Mucosa of gallbladder (tissue), 1 donor: ENCODE results near the gene SERPINA4. TPM values are rescaled to one million over a fixed set of nuclear protein-coding genes. Genes with fewer than 3 reads are reported as not detected.
A peak's percentile ranks its signal among the peaks of the same experiment; 100 is the strongest.
"Not testable (repeated sequence)": the region's sequence is repeated elsewhere in the genome, so short reads cannot be mapped to it uniquely, and the experiment has no call there.

Source experiments
- DNase-seq: peaks from one replicate; pipeline ENCODE4 v3.0.0-alpha.2; 2020; ENCODE audit warnings: low spot score
- total RNA-seq: library from RNA; stranded (reverse); gene quantifications from one replicate; pipeline ENCODE4 v1.2.1, GENCODE V29; 2021
- donor health status: DM: no; HTN: no; CAD: no.

Gene SERPINA4
- total RNA-seq, 1 donor from 2014 or later, result 133 TPM

- DNase-seq, result no peak
Observed at GRCh38 chr14:94592457-94592856, 31.2 kb downstream of the SERPINA4 start.

- DNase-seq, result no peak
Observed at GRCh38 chr14:94593376-94593748, 32.1 kb downstream of the SERPINA4 start.

- DNase-seq, result no peak
Observed at GRCh38 chr14:94593749-94594431, 32.6 kb downstream of the SERPINA4 start.

GRCh38 chr14:94594441-94594840 lies 33.2 kb downstream of the SERPINA4 start:
- no peak for DNase-seq

- DNase-seq, result no peak
Observed at GRCh38 chr14:94595912-94596311, 34.7 kb downstream of the SERPINA4 start.

DNA sequence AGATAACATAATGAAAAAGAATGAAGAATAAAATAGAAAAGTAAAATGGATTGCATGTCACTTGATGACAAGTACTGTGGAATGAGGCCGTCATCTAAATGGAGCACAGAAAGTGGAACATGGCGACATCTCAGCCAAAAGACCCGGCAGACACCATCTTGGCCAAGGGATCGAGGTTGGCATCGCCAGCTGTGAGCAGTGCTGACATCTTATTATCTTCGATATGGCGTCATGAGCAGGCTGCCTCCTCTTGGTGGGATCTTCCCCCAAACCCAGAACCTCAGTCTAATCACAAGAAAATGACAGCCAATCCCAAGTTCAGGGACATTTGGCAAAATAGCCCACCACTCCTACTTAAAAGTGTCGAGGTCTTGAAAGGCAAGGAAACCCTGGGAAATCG lies 35.1 kb downstream of the SERPINA4 start:
- DNase-seq, result no peak

DNA sequence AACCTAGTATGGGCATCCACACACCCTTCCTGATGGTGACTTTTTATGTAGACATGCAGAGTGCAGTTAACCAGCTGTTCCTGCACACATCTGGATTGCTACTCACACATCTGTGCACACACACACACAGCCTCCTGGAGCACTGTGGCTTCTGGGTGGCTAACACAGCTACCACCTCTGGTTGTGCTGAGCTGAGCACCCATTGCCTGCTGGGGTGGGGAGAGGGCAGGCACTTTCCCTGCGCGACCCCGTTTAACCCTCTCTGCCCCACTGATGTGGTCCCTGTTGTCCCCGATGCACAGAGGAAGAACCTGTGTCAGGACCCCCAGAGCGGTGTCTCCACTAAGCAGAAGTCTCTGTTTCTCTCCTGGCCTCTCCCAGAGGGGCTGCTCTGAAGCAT lies 36.5 kb downstream of the SERPINA4 start:
- DNase-seq, result no peak

- DNase-seq, result no peak
Observed at GRCh38 chr14:94598506-94598815, 37.2 kb downstream of the SERPINA4 start.

GRCh38 chr14:94598816-94599655 lies 37.8 kb downstream of the SERPINA4 start:
- peak; percentile 91 for DNase-seq

GRCh38 chr14:94599656-94600004 lies 38.4 kb downstream of the SERPINA4 start:
- DNase-seq, result no peak

GRCh38 chr14:94600148-94600545 lies 38.9 kb downstream of the SERPINA4 start:
- no peak for DNase-seq

GRCh38 chr14:94601884-94602391 lies 40.7 kb downstream of the SERPINA4 start:
- DNase-seq, result peak; percentile 76

- no peak for DNase-seq
Observed at GRCh38 chr14:94602722-94603121, 41.5 kb downstream of the SERPINA4 start.

DNA sequence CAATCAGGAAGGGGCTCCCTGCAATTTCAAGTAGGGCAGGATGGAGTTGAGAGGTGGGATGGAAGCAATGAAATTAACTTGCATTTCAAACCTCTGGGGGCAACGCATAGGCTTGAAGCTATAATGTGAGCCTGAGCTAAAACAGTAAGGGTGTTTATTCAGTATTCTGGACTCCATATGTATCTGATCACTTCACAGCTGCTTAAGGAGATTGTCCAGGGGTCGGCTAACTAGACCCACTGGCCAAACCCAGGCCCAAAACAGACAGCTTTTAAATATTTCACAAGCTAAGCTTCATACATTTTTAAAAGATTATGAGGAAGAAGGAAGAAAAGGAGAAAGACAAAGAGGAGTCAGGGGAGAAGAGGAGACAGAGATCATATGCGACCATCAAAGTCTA lies 44.1 kb downstream of the SERPINA4 start:
- DNase-seq, result no peak

- DNase-seq, result not testable (repeated sequence)
Observed at GRCh38 chr14:94608966-94609365, 47.7 kb downstream of the SERPINA4 start.

DNA sequence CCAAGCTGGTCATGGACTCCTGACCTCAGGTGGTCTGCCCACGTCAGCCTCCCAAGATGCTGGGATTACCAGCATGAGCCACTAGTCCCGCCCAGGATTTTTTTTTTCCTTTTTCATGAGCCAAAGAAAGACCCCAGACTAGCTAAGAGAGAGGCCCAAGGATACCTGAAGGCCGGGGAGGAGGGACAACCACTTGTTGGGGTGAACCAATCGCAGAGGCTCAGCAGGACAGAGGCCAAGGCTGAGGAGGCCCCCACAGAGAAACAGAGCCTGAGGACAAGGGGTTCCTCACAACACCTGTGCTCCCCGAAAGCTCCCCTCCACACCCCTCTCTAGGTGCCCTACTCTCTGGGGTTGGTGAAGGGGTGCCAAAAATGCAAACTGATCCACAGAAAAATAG lies 49.9 kb downstream of the SERPINA4 start:
- DNase-seq, result no peak

DNA sequence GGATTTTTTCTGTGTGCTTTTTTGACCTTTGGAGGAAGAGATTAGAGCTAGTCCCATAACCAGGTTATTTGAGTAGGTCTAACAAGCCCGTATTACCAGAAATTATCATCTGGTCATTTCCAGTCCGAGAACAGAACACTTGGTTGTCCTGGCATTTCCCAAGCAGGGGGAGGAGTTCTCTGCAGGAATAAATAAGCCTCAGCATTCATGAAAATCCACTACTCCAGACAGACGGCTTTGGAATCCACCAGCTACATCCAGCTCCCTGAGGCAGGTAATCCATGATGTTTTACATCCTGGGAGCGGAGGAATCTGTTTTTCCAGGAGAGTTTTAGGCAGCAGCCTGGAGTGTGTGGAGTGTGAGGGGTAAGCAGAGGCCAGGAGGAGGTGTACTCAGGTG lies 50.9 kb downstream of the SERPINA4 start, which contains the start of gene SERPINA3:
TSS of gene SERPINA3 (plus strand) at position 218 of the 400 bp plus-strand sequence. CDS start 2,051 bp downstream, outside the sequence.
- no peak for DNase-seq

DNA sequence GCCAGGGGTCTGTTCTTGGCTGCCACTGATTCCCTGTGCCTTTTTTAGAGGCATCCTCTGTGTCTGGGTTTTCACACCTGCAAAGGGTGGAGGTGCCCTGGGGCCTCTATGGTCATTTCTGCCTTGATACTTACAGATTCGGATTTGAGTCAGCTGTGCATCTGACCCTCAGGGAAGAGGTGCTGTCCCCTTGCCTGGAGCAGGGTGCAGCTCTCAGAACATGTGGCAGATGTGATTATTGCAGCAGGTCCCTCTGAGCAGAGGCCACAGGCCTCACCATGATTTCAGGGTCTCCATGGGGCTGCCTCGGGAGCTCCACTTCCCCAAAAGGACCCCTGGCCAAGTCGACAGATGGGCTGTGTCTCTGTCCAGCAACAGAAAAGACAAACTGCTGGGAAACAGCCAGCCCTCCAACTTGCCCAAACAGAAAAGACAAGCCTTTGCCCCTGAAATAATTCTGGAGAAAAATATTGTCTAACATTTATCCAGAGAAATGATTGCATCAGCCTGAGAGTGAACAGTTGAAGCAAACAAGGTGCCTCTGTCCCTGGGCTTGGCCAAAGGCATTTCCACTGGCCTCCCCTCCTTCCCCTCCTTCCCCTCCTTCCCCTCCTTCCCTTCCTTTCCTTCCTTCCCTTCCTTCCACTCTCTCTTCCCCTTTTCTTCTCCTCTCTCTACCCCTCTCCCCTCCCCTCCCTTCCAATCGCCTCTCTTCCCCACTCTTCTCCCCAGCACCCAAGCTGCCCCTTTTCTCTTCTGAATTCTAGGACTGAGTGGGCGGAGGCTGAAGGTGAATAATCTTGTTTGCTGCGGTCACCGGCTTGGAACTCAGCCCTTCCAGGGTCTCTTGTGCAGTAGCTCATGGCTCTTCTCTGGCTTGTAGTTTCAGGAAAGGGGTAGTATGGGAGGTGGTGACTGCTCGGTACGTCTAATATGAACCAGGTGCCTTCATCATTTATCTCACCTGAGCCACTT lies 51.6 kb downstream of the SERPINA4 start:
- no peak for DNase-seq

GRCh38 chr14:94613720-94614644 lies 52.7 kb downstream of the SERPINA4 start:
- no peak for DNase-seq

DNA sequence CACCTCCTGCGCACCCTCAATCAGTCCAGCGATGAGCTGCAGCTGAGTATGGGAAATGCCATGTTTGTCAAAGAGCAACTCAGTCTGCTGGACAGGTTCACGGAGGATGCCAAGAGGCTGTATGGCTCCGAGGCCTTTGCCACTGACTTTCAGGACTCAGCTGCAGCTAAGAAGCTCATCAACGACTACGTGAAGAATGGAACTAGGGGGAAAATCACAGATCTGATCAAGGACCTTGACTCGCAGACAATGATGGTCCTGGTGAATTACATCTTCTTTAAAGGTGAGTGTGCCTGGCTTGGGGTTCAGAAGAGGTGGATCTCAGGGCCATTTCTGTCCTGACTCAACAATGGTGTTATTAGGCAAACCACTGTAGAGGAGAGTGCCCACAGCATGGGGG lies 53.6 kb downstream of the SERPINA4 start:
- DNase-seq, result no peak

- DNase-seq, result no peak
Observed at GRCh38 chr14:94615254-94615653, 54.0 kb downstream of the SERPINA4 start.
